Mucosa of gallbladder (tissue), 1 donor: Measurements from ENCODE around the gene SPDYE3. TPM values are rescaled to one million over a fixed set of nuclear protein-coding genes. Genes with fewer than 3 reads are reported as not detected.

ENCODE experiments used
- DNase-seq: peaks from one replicate; pipeline ENCODE4 v3.0.0-alpha.2; 2020; ENCODE audit warnings: low spot score
- total RNA-seq: library from RNA; stranded (reverse); gene quantifications from one replicate; pipeline ENCODE4 v1.2.1, GENCODE V29; 2021
- donor health status: DM: no; HTN: no; CAD: no.

Gene SPDYE3
- total RNA-seq, 1 donor from 2014 or later: not detected

DNA sequence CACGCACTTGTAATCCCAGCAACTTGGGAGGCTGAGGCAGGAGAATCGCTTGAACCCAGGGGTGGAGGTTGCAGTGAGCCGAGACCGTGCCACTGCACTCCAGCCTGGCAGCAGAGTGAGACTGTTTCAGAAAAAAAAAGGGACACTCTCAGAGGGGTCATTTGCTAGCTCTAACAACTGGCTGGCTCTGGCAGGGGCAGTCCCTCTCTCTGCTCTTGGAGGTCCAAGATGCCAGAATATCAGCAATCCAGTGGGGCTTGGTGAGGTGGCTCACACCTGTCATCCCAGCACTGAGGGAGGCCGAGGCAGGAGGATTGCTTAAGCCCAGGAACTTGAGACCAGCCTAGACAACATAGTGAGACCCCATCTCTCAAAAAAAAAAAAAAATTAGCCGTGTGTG is 63.2 kb downstream of the SPDYE3 start:
- DNase-seq: no peak

- no peak for DNase-seq
These were observed 64.2 kb downstream of the SPDYE3 start for GRCh38 chr7:100371561-100372171.

Other genes starting within 250 kb of the SPDYE3 start
- 30.4 TPM for gene ZNF3, start 226.0 kb upstream of the SPDYE3 start, total RNA-seq
- 113 TPM for gene COPS6, start 218.7 kb upstream of the SPDYE3 start, total RNA-seq
- 58.2 TPM for gene MCM7, start 206.3 kb upstream of the SPDYE3 start, total RNA-seq
- gene AP4M1, start 206.1 kb upstream of the SPDYE3 start, total RNA-seq: 34.1 TPM
- gene TAF6, start 188.3 kb upstream of the SPDYE3 start, total RNA-seq: 65.3 TPM
- 34.0 TPM for gene CNPY4, start 188.1 kb upstream of the SPDYE3 start, total RNA-seq
- gene MBLAC1, start 180.7 kb upstream of the SPDYE3 start, total RNA-seq: 4.3 TPM
- gene LAMTOR4, start 158.8 kb upstream of the SPDYE3 start, total RNA-seq: 154 TPM
- gene TRAPPC14, start 149.0 kb upstream of the SPDYE3 start, total RNA-seq: 37.1 TPM
- gene GAL3ST4, start 139.1 kb upstream of the SPDYE3 start, total RNA-seq: 11.2 TPM
- 5.6 TPM for gene GPC2, start 130.3 kb upstream of the SPDYE3 start, total RNA-seq
- 3.6 TPM for gene STAG3, start 129.8 kb upstream of the SPDYE3 start, total RNA-seq
- gene PVRIG, start 87.8 kb upstream of the SPDYE3 start, total RNA-seq: 3.1 TPM
- 70.3 TPM for gene PILRB, start 50.4 kb downstream of the SPDYE3 start, total RNA-seq
- gene PILRA, start 65.8 kb downstream of the SPDYE3 start, total RNA-seq: 8.0 TPM
- gene ZCWPW1, start 121.0 kb downstream of the SPDYE3 start, total RNA-seq: 4.6 TPM
- 40.5 TPM for gene MEPCE, start 122.1 kb downstream of the SPDYE3 start, total RNA-seq
- 36.3 TPM for gene PPP1R35, start 128.8 kb downstream of the SPDYE3 start, total RNA-seq
- gene SPACDR, start 156.6 kb downstream of the SPDYE3 start, total RNA-seq: 1.2 TPM
- 78.2 TPM for gene TSC22D4, start 171.5 kb downstream of the SPDYE3 start, total RNA-seq
- gene NYAP1, start 176.2 kb downstream of the SPDYE3 start, total RNA-seq: 1.2 TPM
- 102 TPM for gene AGFG2, start 231.5 kb downstream of the SPDYE3 start, total RNA-seq